NK-92 (cell line): ENCODE results near the gene C1orf105.
"Not testable (repeated sequence)": the region's sequence is repeated elsewhere in the genome, so short reads cannot be mapped to it uniquely, and the experiment has no call there.

Experiments used
- DNase-seq: peaks from one replicate; lab custom pipeline; 2025; ENCODE audit not compliant: unreplicated experiment; lab: John Stamatoyannopoulos, UW

C1orf105 gene

GRCh38 chr1:172420385-172420784, at the start of gene C1orf105:
C1orf105 (plus strand) TSS chr1:172420685; CDS start chr1:172420886, 201 bp downstream.
- no peak for DNase-seq

- not testable (repeated sequence) for DNase-seq
These were observed 48.8 kb upstream of the C1orf105 start for GRCh38 chr1:172371646-172372045.

GRCh38 chr1:172373864-172374263, 46.6 kb upstream of the C1orf105 start:
- no peak for DNase-seq

GRCh38 chr1:172375211-172375631, 45.3 kb upstream of the C1orf105 start:
- DNase-seq = no peak

GRCh38 chr1:172376431-172376830, 44.1 kb upstream of the C1orf105 start:
- DNase-seq = no peak

GRCh38 chr1:172377565-172377964, 42.9 kb upstream of the C1orf105 start:
- DNase-seq = no peak

- DNase-seq = no peak
These were observed 42.2 kb upstream of the C1orf105 start for GRCh38 chr1:172378109-172378760.

GRCh38 chr1:172380441-172381244, 39.8 kb upstream of the C1orf105 start:
- no peak for DNase-seq

- DNase-seq = no peak
These were observed 38.5 kb upstream of the C1orf105 start for GRCh38 chr1:172381946-172382345.

- no peak for DNase-seq
These were observed 38.1 kb upstream of the C1orf105 start for GRCh38 chr1:172382406-172382805.

- DNase-seq = no peak
These were observed 37.5 kb upstream of the C1orf105 start for GRCh38 chr1:172382990-172383389.

GRCh38 chr1:172383536-172383935, 36.9 kb upstream of the C1orf105 start:
- DNase-seq = no peak

GRCh38 chr1:172384656-172385055, 35.8 kb upstream of the C1orf105 start:
- no peak for DNase-seq

GRCh38 chr1:172386046-172386445, 34.4 kb upstream of the C1orf105 start:
- DNase-seq = no peak

- DNase-seq = no peak
These were observed 32.0 kb upstream of the C1orf105 start for GRCh38 chr1:172388490-172388889.

- DNase-seq = no peak
These were observed 30.2 kb upstream of the C1orf105 start for GRCh38 chr1:172390301-172390682.

GRCh38 chr1:172390683-172391551, 29.6 kb upstream of the C1orf105 start:
- no peak for DNase-seq

GRCh38 chr1:172391976-172392375, 28.5 kb upstream of the C1orf105 start:
- no peak for DNase-seq

GRCh38 chr1:172393354-172393753, 27.1 kb upstream of the C1orf105 start:
- no peak for DNase-seq

- DNase-seq = no peak
These were observed 26.2 kb upstream of the C1orf105 start for GRCh38 chr1:172394141-172394751.

- no peak for DNase-seq
These were observed 25.7 kb upstream of the C1orf105 start for GRCh38 chr1:172394811-172395210.
